ENCODE results near the gene NEBL.

NEBL gene

DNA sequence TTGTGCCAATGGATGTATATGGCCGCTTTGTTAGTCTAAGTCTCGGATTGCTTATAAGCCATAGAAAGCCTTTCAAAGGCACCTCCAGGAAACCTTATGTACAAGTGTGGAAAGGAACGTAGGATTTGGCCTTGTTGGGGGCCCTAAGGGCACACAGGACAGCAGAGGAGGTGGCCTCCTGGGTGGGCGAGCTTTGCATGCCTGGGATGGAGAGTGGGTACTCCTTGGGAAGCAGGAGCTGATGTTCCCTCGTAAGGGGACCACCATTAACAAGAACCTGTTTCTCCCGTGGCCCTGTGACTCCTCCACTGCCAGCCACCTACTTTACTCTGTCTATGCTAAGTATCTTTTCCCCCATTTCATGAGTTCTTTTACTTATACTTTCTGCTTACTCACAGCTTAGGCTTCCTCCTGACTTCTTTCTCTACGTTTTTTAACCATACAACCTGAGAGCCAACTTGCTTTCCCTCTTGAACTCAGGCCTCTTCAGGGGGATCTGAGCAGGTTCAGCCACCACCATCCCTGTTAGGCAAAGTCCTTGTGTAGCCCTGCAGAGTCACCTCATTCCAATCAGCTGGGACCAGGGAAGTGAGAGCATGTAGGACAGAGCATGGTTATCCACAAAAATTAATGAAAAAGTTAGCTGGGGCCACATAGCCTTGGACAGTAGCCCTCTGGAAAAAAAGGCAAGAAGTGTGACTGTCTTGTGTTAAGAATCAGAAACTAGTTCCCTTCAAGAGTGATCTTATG, 118.9 kb downstream of the NEBL start:
- DNase-seq (ENCODE audit: low spot score): no peak

DNA sequence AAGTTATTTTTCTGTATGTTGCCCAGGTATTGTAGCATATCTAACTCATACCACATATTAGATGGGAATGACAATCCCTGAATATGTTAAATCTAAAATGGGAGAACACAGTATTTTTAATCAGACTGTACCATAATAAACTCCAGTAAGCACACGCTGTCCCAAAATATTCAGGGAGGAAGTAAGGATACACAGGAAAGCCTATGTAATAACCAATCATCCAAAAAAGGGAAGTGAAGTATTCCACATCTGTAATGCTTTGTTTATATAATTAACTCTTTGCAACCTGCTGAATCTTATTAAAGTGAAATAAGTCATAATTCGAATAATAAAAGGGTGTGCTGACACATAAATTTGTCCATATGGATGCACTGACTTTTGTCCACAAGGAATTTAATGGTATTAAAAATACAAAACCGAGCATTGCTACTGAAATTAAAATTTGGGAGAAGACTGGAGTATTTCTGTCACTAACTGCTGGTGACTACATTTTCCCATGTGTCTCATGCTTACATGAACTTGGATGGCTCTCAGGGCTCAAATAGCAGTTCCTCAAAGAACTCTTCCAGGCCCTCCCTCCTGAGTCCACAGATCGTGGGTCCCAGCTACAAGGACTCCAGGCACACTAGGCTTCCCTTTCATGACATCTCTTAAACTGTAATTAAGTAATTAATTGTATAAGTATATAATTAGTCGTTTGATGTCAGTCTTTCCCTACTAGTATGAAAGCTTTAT, 120.6 kb downstream of the NEBL start:
- no peak for DNase-seq (ENCODE audit: low spot score)

- DNase-seq (ENCODE audit: low spot score): no peak
Measured at GRCh38 chr10:20771051-20771450, 126.1 kb downstream of the NEBL start.

DNA sequence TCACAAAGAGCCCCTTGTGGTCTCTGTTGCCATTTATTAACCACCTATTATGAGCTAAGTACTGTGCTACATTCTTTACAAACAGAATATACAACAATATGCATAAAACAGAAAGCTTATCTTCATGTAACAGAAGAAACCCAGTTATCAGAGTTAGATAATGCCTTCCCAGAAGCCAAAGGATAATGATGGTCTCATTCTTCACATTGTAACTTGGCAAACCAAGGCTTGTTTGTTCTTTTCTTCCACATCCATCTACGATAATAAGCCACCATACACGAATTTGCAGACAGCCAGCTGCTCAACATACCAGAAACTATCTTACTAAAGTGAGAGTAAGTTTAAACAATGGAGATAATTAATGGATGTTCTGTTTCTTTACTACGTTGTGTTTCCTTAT, 127.6 kb downstream of the NEBL start:
- DNase-seq (ENCODE audit: low spot score): no peak

DNA sequence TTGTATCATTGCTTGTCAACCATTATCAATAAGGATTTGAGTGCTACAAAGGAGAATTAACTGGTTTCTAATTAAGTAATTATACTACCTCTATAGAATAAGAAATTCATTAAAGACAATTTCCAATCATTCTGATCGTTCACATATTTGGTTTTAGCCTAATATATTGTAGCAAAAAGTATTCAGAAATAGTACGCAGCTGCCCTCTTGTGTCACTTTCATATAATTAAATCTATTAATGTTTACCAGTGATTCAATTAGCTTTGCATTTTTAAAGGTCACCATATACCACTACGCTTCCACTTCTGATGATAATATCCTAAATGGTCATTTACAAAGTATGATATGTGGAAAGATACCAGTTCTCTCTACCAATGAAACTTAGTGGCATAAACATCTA, 128.3 kb downstream of the NEBL start:
- no peak for DNase-seq (ENCODE audit: low spot score)

- peak; percentile 54 for DNase-seq (ENCODE audit: low spot score)
Measured at GRCh38 chr10:20767028-20767427, 130.1 kb downstream of the NEBL start.

GRCh38 chr10:20765066-20765465, 132.0 kb downstream of the NEBL start:
- DNase-seq (ENCODE audit: low spot score): no peak

DNA sequence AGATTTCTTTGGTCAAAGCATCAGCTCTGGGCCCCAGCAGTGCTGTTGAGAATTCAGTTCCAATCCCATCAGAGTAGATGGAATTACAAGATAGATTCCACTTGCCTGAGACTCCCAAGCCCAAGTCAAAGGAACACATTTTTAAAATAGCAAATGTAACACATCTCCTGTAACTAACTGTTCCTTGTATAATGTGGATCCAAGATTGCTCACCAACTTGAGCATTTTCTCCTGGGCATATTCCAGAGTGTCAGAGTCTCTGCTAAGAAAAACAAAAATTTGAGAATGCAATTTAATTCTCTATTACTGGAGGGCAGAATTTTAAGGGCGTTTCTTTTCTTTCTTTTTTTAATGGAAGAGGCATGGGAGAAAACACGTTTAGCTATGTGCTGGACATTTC, 136.7 kb downstream of the NEBL start:
- no peak for DNase-seq (ENCODE audit: low spot score)

DNA sequence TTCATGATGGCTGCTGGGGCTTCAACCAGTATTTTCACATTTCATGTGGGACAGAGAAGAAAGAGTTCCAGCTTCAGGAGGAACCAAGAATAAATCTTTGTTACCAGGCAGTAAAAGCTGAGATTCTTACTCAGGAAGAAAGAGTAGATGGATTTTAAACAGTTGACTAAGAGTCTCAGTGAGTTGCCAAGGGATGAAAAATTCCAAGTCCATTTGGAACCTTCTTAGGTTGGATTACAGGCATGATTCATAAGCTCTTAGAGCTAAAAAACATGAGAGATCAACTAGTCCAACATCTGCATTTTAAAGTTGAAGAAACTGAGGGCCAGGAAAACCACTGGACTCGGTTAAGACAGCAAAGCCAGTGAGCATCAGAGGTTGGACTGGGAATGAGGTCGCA, 148.6 kb downstream of the NEBL start:
- no peak for DNase-seq (ENCODE audit: low spot score)

DNA sequence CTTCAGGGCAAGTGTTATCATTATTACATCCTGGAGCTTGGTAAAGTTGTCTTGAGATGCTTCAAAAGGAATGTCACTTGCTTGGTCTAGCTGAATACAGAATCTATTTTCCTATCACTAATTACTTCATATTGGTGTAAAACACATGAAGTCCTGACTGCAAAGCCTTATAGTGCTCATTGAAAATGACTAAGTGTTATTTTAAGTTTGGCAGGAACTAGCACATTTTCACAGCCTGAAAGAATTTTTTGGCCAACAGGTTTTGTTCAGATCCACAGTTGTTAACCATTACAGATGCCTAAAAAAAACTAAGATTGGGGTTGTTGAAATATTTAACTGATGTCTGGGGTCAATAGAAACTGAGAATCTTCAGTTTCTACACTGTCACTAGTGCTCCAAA, 149.3 kb downstream of the NEBL start:
- no peak for DNase-seq (ENCODE audit: low spot score)

DNA sequence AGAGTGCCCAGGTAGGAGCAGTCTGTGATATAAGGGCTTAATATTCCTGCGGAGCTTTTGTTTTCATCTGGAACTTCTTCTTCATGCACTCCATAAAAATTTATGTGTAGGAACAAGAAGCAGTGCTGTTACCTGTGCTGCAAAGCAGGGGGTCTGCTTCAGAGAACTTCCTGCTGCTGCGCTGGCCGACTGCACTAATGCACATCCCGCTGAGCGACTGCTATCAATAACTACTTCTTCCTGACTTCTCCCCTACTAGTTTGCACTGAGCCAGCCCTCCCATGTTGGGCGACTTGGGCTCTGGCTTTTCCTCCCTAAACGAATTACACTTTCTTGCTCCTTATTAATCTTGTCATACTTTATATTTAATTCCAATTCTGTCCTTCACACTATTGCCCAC, 150.3 kb downstream of the NEBL start:
- DNase-seq (ENCODE audit: low spot score): no peak

DNA sequence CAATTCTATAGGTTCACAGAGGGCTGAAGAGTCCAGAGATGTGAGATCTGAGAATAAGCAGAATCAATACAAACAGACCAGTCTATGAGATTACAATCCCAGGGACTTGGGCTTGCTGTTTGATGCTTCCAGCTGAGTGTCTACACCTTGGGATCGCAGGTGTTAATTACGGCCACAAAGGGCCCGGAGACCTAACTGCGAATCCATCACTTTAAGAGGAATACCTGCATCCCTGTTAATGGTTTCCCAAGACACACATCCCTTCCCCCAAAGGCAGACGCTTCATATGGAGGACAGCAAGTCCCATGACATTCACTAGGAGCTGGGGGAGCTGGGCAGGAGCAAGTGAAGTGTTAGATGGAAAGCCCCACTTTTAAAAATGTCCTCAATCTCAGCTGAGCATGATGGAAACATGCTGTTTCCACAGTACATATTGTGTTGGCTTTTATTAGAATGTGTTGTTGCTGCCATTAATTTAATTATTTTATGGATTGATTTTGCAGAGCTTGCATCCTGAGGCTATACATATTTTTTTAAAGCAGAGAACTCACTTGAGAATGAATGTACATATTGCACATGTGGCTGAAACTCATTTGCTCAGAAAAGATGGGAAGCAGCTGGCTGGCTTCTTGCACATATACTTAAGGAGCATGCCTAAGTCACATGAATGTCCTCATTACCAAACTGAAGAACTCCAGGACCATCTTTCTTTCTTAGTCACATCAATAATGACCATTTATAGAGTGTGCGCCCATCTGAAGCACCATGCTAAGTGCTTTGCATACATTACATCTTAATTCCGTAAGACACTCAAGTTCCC, 151.3 kb downstream of the NEBL start:
- DNase-seq (ENCODE audit: low spot score): no peak

GRCh38 chr10:20744821-20745220, 152.3 kb downstream of the NEBL start:
- DNase-seq (ENCODE audit: low spot score): no peak

DNA sequence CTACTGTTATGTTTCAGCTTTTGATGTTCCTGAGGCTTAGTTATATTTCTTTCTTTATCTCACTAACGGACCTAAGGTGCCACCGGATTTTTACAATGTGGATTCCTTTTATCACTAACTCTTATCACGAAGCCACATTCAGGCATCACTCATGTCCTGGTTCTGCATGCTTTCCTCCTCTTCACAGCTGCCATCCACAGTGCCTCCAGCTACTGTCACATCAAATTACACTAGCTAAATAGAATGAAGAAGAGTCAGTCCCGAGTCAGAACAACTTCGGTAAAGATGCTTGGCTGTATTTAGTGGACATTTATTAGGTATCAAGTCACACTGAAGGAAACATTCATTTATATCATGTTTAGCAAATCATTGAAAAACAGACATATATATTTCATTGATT, 153.2 kb downstream of the NEBL start:
- DNase-seq (ENCODE audit: low spot score): no peak

DNA sequence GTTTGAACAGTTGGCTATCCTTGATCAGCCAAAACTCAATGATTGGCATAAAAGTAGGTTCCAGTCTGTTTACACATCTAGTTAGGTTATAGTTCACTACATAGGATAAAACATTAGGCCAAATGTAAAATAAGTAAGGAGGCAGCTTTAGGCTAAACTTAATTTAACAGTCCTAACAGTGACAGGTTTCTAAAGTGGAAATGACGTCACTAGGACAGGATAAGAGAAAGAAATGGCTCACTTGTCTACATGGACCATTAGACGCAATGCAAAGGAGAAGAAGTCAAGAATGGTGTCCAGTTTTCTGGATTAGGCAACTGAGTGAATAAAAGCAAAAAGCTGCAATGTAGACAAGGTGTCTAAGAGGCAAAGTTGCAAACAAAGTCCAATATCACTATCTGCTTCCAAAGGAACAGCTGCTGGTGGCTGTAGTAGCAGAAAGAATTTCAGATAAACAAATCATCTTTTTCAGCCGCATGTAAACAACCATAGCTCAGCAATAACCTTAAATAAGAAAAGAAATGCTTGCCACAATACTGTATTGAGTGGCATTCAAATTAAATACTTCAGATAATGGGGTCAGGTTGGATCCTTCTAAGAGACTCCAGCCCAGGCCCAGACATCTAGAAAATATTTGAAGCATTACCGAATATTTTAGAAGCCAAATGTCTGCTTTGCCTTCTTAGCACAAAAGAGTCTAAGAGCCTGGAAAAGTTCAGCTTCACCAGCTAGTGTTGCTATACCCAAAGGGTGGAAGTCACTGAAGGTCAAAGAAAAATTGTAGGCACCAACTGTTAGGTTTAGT, 154.2 kb downstream of the NEBL start:
- no peak for DNase-seq (ENCODE audit: low spot score)

DNA sequence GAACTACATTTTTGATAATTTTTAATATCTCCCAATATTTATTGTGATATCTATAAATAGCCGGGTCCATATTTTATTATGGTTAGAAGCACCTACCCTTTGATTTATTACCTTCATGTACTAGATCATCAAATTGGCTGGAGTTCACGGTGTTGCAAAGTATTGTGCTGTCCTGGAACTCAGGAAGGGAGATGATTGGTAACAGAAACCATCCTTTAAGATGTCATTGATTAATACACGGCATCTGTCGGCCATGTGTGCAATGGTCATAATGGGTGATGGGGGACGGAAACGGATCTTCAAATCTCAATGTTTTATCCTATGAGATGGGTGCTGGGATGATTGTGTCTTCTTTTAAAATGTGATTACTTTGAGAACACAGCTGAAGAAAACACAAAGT, 157.0 kb downstream of the NEBL start:
- no peak for DNase-seq (ENCODE audit: low spot score)

GRCh38 chr10:20737107-20737506, 160.0 kb downstream of the NEBL start:
- DNase-seq (ENCODE audit: low spot score): no peak
